GM20431 (cell line): ENCODE results near the gene FSTL5.

Experiments
- in situ Hi-C: fragments of 300-500 bp; cut with MseI, MboI; formaldehyde crosslinking; loops from one replicate; pipeline ENCODE4 v1.15.0; 2020; ENCODE audit warnings: low sequenced_read_pairs; ENCODE audit not compliant: unreplicated experiment

Gene FSTL5

DNA sequence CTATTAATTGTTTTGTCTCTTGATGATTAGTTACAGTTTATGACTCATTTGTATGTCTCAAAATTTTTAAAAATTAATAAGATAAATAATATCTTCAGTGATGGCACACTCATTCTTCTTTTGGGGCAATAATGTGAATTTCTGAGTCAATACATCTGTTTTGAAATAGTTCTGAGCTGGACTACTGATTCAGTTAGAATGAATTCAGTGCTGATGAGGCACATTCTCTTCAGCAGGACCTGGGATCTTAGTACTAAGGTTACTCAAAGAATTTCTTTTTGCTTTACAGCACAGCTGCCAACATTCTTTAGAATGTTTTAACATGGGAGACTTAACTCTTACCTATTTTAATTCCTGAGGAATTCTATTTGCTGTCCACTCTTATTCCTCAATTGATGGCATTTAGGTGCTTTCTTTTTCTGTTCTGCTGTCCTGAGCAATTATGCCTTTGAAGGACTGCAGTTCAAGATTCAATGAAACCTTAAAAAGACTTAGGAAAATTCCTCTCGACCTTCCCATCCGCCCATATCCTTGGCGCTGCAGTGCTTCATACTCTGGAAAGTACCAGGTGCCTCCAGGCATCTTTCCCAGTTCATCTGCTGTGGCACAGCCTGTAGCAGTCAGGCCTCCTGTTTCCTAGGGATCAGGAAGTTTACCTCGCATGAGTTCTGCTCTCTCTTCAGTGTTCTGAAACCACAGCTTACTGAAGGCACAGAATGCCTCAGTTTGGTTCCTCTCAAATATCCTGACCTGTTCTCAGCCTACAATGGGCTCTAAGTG lies 213.7 kb downstream of the FSTL5 start:
- in situ Hi-C loops = no loop called here

- in situ Hi-C loops = no loop called here
These were observed 215.6 kb downstream of the FSTL5 start for GRCh38 chr4:161948026-161948770.

- in situ Hi-C loops = no loop called here
These were observed 226.2 kb downstream of the FSTL5 start for GRCh38 chr4:161937596-161937995.

GRCh38 chr4:161936625-161937550 lies 226.9 kb downstream of the FSTL5 start:
- in situ Hi-C loops = no loop called here

DNA sequence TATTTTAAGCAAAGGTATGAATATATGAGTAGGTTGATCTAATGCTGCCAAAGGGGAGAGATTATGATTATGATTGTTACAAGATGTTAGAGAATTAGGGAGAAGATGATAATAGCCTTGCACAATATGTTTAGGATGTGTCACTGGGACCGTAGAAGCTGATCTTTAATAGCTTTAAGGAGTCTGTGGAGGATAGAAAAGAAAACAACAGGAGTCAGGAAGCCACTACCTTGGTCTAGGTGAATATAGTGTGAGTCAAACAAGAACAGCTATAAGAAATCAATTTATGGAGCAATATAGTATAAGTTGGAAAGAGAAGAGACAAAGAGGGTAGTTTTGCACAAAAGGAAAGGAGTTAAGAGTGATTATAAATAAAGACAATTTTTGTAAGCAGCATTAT lies 232.7 kb downstream of the FSTL5 start:
- in situ Hi-C loops = no loop called here

- in situ Hi-C loops = no loop called here
These were observed 233.8 kb downstream of the FSTL5 start for GRCh38 chr4:161929956-161930355.

GRCh38 chr4:161926033-161926828 lies 237.6 kb downstream of the FSTL5 start:
- in situ Hi-C loops = no loop called here

GRCh38 chr4:161920304-161921052 lies 243.3 kb downstream of the FSTL5 start:
- in situ Hi-C loops = no loop called here

- in situ Hi-C loops = no loop called here
These were observed 244.2 kb downstream of the FSTL5 start for GRCh38 chr4:161919442-161920220.

DNA sequence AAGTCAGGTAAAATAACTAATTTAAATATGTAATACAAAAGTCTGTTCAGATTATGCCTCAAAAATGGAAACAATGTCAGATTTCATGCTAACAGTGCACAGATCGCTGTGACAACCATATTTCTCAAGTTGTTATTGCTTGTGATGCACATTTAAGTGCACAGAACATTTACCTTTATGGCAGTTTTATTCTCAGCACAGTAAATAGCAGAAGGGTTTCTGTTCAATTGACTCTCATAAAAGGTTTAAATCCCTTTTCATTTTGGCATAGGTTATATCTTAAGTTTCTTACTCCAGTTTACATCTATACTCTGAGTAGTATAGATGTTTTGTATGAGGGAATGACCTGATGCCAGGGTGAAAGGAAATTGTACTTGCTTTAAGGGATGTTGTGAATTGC lies 247.8 kb downstream of the FSTL5 start:
- in situ Hi-C loops = no loop called here

DNA sequence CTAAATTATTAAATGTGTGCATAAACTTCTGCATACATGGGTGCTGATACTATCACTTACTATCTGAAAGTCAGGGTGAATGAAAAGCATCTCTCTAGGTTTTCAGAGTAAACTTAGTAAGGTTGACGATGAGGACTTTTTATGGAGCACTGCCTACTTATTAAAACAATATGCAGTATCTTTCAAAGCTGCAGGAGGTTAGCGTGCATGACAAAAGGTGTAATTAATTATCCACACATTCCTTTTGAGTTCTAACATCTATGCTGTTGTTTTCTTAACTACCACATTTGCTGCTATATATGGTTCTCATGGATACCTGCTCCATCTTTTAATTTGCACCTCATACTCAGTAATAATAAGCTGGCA lies 256.2 kb downstream of the FSTL5 start:
- in situ Hi-C loops = no loop called here

GRCh38 chr4:161906836-161907589 lies 256.8 kb downstream of the FSTL5 start:
- in situ Hi-C loops = no loop called here

DNA sequence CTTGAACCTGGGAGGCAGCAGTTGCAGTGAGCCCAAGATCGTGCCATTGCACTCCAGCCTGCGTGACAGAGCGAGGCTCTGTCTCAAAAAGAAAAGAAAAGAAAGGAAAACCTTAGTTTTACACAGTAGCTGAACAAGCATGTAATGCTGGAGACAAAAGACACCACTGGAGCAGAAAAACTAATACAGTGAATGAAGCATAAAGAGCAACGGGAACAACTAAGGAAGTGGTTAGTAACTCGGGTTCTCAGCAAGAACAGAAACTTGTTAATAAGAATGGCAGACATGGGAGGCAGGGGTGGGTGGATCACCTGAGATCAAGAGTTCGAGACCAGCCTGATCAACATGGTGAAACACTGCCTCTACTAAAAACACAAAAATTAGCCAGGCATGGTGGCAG lies 263.7 kb downstream of the FSTL5 start:
- in situ Hi-C loops = no loop called here

GRCh38 chr4:161894493-161895167 lies 269.2 kb downstream of the FSTL5 start:
- in situ Hi-C loops = no loop called here

DNA sequence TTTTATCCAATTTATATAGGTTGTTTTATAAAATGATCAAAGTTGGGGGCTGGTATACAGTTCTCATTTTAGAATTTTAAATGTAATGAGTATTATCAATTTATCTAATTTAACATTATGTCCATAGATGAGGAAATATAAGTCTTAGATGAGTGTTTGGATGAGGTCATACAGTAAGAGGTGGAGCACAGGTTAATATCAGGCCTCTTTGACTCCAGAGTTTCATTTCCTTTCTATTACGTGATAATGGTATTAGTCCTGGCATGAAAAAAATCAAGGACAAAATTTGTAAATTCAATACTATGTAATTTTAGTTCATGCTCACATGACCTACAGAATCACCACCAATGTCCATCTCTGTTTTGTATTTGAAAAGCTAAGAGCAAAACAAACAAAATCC lies 269.8 kb downstream of the FSTL5 start:
- in situ Hi-C loops = no loop called here

- in situ Hi-C loops = no loop called here
These were observed 270.2 kb downstream of the FSTL5 start for GRCh38 chr4:161893566-161893965.

GRCh38 chr4:161892951-161893350 lies 270.8 kb downstream of the FSTL5 start:
- in situ Hi-C loops = no loop called here
